Endodermal cell (in vitro differentiated cells): ENCODE data around the gene DCANP1. TPM values are rescaled to one million over a fixed set of nuclear protein-coding genes. Genes with fewer than 3 reads are reported as not detected.

Experiments
- DNase-seq: peaks from one replicate; pipeline ENCODE4 v3.0.0-alpha.2; 2017
- H3K27ac ChIP-seq: 2 replicates; pipeline ENCODE4 v1.5.1; 2013; ENCODE audit warnings: mild to moderate bottlenecking, low read depth, low read length, moderate library complexity
- H3K27me3 ChIP-seq: 2 replicates; pipeline ENCODE4 v1.6.1; 2013; ENCODE audit warnings: mild to moderate bottlenecking, low read length, moderate library complexity; ENCODE audit not compliant: insufficient read depth, control insufficient read depth, poor library complexity, severe bottlenecking
- H3K36me3 ChIP-seq: 2 replicates; pipeline ENCODE4 v1.7.0; 2013; ENCODE audit warnings: mild to moderate bottlenecking, low read length, moderate library complexity; ENCODE audit not compliant: control insufficient read depth, insufficient read depth
- H3K4me1 ChIP-seq: one replicate; pipeline ENCODE4 v1.7.0; 2013; ENCODE audit warnings: low read length; ENCODE audit not compliant: control insufficient read depth, insufficient read depth
- H3K4me3 ChIP-seq: 2 replicates; pipeline ENCODE4 v1.5.1; 2013; ENCODE audit warnings: mild to moderate bottlenecking, low read length, moderate library complexity
- H3K9ac ChIP-seq: 2 replicates; pipeline ENCODE4 v1.6.1; 2013; ENCODE audit warnings: mild to moderate bottlenecking, low read length, moderate library complexity; ENCODE audit not compliant: poor library complexity, severe bottlenecking; ENCODE audit errors: extremely low read depth
- H3K9me3 ChIP-seq: 2 replicates; pipeline ENCODE4 v1.6.1; 2013; ENCODE audit warnings: mild to moderate bottlenecking, low read length, moderate library complexity; ENCODE audit not compliant: control insufficient read depth
- H3K27ac Mint-ChIP-seq: 2 replicates; pipeline ENCODE4 v1.8.0; 2020; ENCODE audit warnings: mixed read lengths
- H3K27me3 Mint-ChIP-seq: 2 replicates; pipeline ENCODE4 v1.8.0; 2021; ENCODE audit warnings: mild to moderate bottlenecking, mixed read lengths; ENCODE audit not compliant: insufficient read depth
- H3K36me3 Mint-ChIP-seq: 2 replicates; pipeline ENCODE4 v1.8.0; 2020; ENCODE audit warnings: low read depth, mixed read lengths
- H3K4me1 Mint-ChIP-seq: 2 replicates; pipeline ENCODE4 v1.8.0; 2020; ENCODE audit warnings: mixed read lengths
- H3K4me3 Mint-ChIP-seq: 2 replicates; pipeline ENCODE4 v1.8.0; 2020; ENCODE audit warnings: mild to moderate bottlenecking, moderate library complexity, mixed read lengths
- H3K9me3 Mint-ChIP-seq: 2 replicates; pipeline ENCODE4 v1.8.0; 2020; ENCODE audit warnings: mild to moderate bottlenecking, mixed read lengths
- CTCF ChIP-seq: fragments of 200-600 bp; sonication (generic); conservative IDR thresholded peaks from 2 replicates; pipeline ENCODE4 v1.5.0; 2021; ENCODE audit warnings: antibody characterized with exemption, mild to moderate bottlenecking
- WGBS, 2 experiments: methylation state at CpG; one replicate each; pipeline versions ENCODE4 v1.1.5 to v1.1.7; 2013; ENCODE audit warnings: missing lambda C conversion rate in 2 of 2, mixed read lengths in 1 of 2; ENCODE audit not compliant: insufficient coverage in 1 of 2, insufficient read length in 1 of 2; 5-methylcytosine and 5-hydroxymethylcytosine counted together
- total RNA-seq, 2 donors: library from RNA; stranded (reverse); fragmentation: NEBNext Ultra II Directional in 1 of 2; extraction: Animal tissue kit (Norgen Biotek cat#: 25700) in 1 of 2; gene quantifications; 2 replicates in 1 of 2; 3 replicates in 1 of 2; pipeline ENCODE4 v1.2.1, GENCODE V29; 2021

The DCANP1 gene
- total RNA-seq, 2 donors from 2014 or later, result not detected

- no peaks in the 10 kb centered on the region for H3K9me3 Mint-ChIP-seq
- H3K27ac ChIP-seq, result no peak overlapping the region
- H3K36me3 Mint-ChIP-seq, result no peaks in the 10 kb centered on the region
- no peaks in the 10 kb centered on the region for H3K9me3 ChIP-seq
- H3K4me1 Mint-ChIP-seq, result peaks cover 17% of the 10 kb centered on the region
- H3K4me3 Mint-ChIP-seq, result no peak overlapping the region
- no peak for TF ChIP-seq CTCF
- peaks cover 11% of the 10 kb centered on the region for H3K27me3 Mint-ChIP-seq
- H3K4me3 ChIP-seq, result no peak overlapping the region
- H3K27ac Mint-ChIP-seq, result no peak overlapping the region
- no peak for DNase-seq
- WGBS, 2 experiments, result 88 to 92% methylated on average over 4 to 6 of the region's 6 CpGs
- H3K36me3 ChIP-seq, result no peaks in the 10 kb centered on the region
- H3K4me1 ChIP-seq, result peaks cover 15% of the 10 kb centered on the region
- H3K27me3 ChIP-seq, result no peaks in the 10 kb centered on the region
- H3K9ac ChIP-seq, result no peak overlapping the region
Observed at GRCh38 chr5:135440916-135441315, 6.2 kb downstream of the DCANP1 start.

GRCh38 chr5:135439231-135440205, 7.6 kb downstream of the DCANP1 start:
- Histone ChIP-seq H3K4me1 (peaks cover 15% of the 10 kb centered on the region), H3K27ac (no peak overlapping the region), H3K9ac (no peak overlapping the region), H3K36me3 (no peaks in the 10 kb centered on the region), H3K9me3 (no peaks in the 10 kb centered on the region), H3K4me3 (no peak overlapping the region), H3K27me3 (no peaks in the 10 kb centered on the region)
- H3K4me3 Mint-ChIP-seq, result no peak overlapping the region
- H3K36me3 Mint-ChIP-seq, result no peaks in the 10 kb centered on the region
- H3K4me1 Mint-ChIP-seq, result peaks cover 20% of the 10 kb centered on the region
- peak; percentile 30 for DNase-seq
- TF ChIP-seq CTCF, result no peak
- H3K27me3 Mint-ChIP-seq, result peaks cover 11% of the 10 kb centered on the region
- no peaks in the 10 kb centered on the region for H3K9me3 Mint-ChIP-seq
- WGBS, 2 experiments, result 81 to 91% methylated on average over 3 to 11 of the region's 11 CpGs
- no peak overlapping the region for H3K27ac Mint-ChIP-seq

GRCh38 chr5:135438636-135439221, 8.4 kb downstream of the DCANP1 start:
- 71 to 86% methylated on average over 4 to 10 of the region's 10 CpGs for WGBS, 2 experiments
- no peaks in the 10 kb centered on the region for H3K27me3 ChIP-seq
- H3K27me3 Mint-ChIP-seq, result peaks cover 11% of the 10 kb centered on the region
- no peaks in the 10 kb centered on the region for H3K9me3 ChIP-seq
- H3K4me1 Mint-ChIP-seq, result peaks cover 15% of the 10 kb centered on the region
- H3K27ac ChIP-seq, result no peak overlapping the region
- no peak overlapping the region for H3K9ac ChIP-seq
- peaks cover 12% of the 10 kb centered on the region for H3K4me1 ChIP-seq
- TF ChIP-seq CTCF, result no peak
- H3K9me3 Mint-ChIP-seq, result no peaks in the 10 kb centered on the region
- H3K4me3 ChIP-seq, result no peak overlapping the region
- H3K36me3 ChIP-seq, result no peaks in the 10 kb centered on the region
- H3K27ac Mint-ChIP-seq, result no peak overlapping the region
- H3K4me3 Mint-ChIP-seq, result no peak overlapping the region
- H3K36me3 Mint-ChIP-seq, result no peaks in the 10 kb centered on the region
- DNase-seq, result no peak
